ENCODE data around the gene EPHA7.

- TF ChIP-seq EZH2 (IDR thresholded peaks at IDR 0.05; ENCODE audit: borderline replicate concordance): no peak
- TF ChIP-seq, protein P1, sequence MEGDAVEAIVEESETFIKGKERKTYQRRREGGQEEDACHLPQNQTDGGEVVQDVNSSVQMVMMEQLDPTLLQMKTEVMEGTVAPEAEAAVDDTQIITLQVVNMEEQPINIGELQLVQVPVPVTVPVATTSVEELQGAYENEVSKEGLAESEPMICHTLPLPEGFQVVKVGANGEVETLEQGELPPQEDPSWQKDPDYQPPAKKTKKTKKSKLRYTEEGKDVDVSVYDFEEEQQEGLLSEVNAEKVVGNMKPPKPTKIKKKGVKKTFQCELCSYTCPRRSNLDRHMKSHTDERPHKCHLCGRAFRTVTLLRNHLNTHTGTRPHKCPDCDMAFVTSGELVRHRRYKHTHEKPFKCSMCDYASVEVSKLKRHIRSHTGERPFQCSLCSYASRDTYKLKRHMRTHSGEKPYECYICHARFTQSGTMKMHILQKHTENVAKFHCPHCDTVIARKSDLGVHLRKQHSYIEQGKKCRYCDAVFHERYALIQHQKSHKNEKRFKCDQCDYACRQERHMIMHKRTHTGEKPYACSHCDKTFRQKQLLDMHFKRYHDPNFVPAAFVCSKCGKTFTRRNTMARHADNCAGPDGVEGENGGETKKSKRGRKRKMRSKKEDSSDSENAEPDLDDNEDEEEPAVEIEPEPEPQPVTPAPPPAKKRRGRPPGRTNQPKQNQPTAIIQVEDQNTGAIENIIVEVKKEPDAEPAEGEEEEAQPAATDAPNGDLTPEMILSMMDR (IDR thresholded peaks at IDR 0.05; ENCODE audit: poor library complexity): no peak
- TF ChIP-seq EZH2phosphoT487 (IDR thresholded peaks at IDR 0.05; ENCODE audit: low read depth, severe bottlenecking, unreplicated experiment): no peak
These were observed 20.6 kb downstream of the EPHA7 start for GRCh38 chr6:93398723-93399122.

Data from hepatocyte (in vitro differentiated cells).